CD4-positive, alpha-beta T cell (primary cell): ENCODE results near the gene IQCH. TPM values are rescaled to one million over a fixed set of nuclear protein-coding genes. Genes with fewer than 3 reads are reported as not detected.

Experiments
- ATAC-seq: fragments of 200-7000 bp; cut with Tn5 transposase; one replicate; pipeline ENCODE4 v1.10.0; 2022; ENCODE audit warnings: mild to moderate bottlenecking; ENCODE audit not compliant: poor library complexity
- CTCF ChIA-PET: fragments of 350-600 bp; sonication (Branson Sonifier 250); formaldehyde crosslinking; loops from one replicate; lab custom pipeline; 2021; ENCODE audit warnings: antibody characterized with exemption, inconsistent platforms; lab: Charles Lee
- POLR2A ChIA-PET: fragments of 350-600 bp; sonication (Branson Sonifier 250); formaldehyde crosslinking; loops from one replicate; lab custom pipeline; 2021; ENCODE audit warnings: antibody characterized with exemption, inconsistent platforms; lab: Charles Lee
- DNase-seq, 14 experiments: peaks; one replicate each; pipeline ENCODE4 v3.0.0-alpha.2; 2013 to 2020; ENCODE audit warnings: mixed read lengths in 2 of 14
- H3K27ac ChIP-seq, 2 donors: one replicate each; pipeline versions ENCODE4 v1.5.1 to v1.7.0; 2013; ENCODE audit warnings: low read length in 2 of 2, low read depth in 1 of 2, mild to moderate bottlenecking in 1 of 2
- H3K27me3 ChIP-seq, 2 experiments: 1 replicate in 1 of 2; 2 replicates in 1 of 2; pipeline versions ENCODE4 v1.6.1 to v1.7.0; 2013; ENCODE audit warnings: low read length in 2 of 2, control low read depth in 1 of 2, mild to moderate bottlenecking in 1 of 2, moderate library complexity in 1 of 2; ENCODE audit not compliant: insufficient read depth in 2 of 2, control insufficient read depth in 1 of 2
- H3K36me3 ChIP-seq: one replicate; pipeline ENCODE4 v1.6.1; 2013; ENCODE audit warnings: low read length, control low read depth; ENCODE audit not compliant: insufficient read depth
- H3K4me1 ChIP-seq: one replicate; pipeline ENCODE4 v1.6.1; 2013; ENCODE audit warnings: low read length, control low read depth; ENCODE audit not compliant: insufficient read depth
- H3K4me3 ChIP-seq: one replicate; pipeline ENCODE4 v1.5.1; 2013; ENCODE audit warnings: mild to moderate bottlenecking, low read length, moderate library complexity
- H3K9me3 ChIP-seq, 2 experiments: 1 replicate in 1 of 2; 2 replicates in 1 of 2; pipeline versions ENCODE4 v1.6.1 to v1.7.0; 2013; ENCODE audit warnings: low read length in 2 of 2, mild to moderate bottlenecking in 2 of 2, control low read depth in 1 of 2, moderate library complexity in 1 of 2; ENCODE audit not compliant: control insufficient read depth in 1 of 2, insufficient read depth in 1 of 2
- H3K27ac Mint-ChIP-seq: one replicate; pipeline ENCODE4 v1.8.0; 2020; ENCODE audit warnings: mixed read lengths
- H3K27me3 Mint-ChIP-seq: one replicate; pipeline ENCODE4 v1.8.0; 2021; ENCODE audit warnings: mixed read lengths
- H3K36me3 Mint-ChIP-seq: one replicate; pipeline ENCODE4 v1.8.0; 2021; ENCODE audit warnings: low read depth, mixed read lengths
- H3K4me1 Mint-ChIP-seq: one replicate; pipeline ENCODE4 v1.8.0; 2021; ENCODE audit warnings: low read depth, mixed read lengths
- H3K4me3 Mint-ChIP-seq: one replicate; pipeline ENCODE4 v1.8.0; 2020; ENCODE audit warnings: mild to moderate bottlenecking, mixed read lengths
- H3K9me3 Mint-ChIP-seq: one replicate; pipeline ENCODE4 v1.8.0; 2020; ENCODE audit warnings: mixed read lengths
- CTCF ChIP-seq: fragments of 200-600 bp; IDR thresholded peaks from one replicate; pipeline ENCODE4 v1.8.0; 2022; ENCODE audit warnings: antibody characterized with exemption, mild to moderate bottlenecking
- intact Hi-C, 2 experiments: fragments of 100-400 bp; cut with DNase I in 1 of 2; cut with micrococcal nuclease in 1 of 2; formaldehyde crosslinking; loops; one replicate each; pipeline versions ENCODE4 v1.15.1 to v1.9.0; 2023 to 2025; cut with DNase I, micrococcal nuclease
- total RNA-seq, 174 experiments: library from RNA in 2 of 174; stranded (reverse) in 2 of 174; gene quantifications; one replicate each; pipeline ENCODE4 v1.2.3 and lab custom pipeline; 2021 to 2026

Gene IQCH
- total RNA-seq, 2 experiments from 2014 or later: 0.85 to 1.3 TPM

DNA sequence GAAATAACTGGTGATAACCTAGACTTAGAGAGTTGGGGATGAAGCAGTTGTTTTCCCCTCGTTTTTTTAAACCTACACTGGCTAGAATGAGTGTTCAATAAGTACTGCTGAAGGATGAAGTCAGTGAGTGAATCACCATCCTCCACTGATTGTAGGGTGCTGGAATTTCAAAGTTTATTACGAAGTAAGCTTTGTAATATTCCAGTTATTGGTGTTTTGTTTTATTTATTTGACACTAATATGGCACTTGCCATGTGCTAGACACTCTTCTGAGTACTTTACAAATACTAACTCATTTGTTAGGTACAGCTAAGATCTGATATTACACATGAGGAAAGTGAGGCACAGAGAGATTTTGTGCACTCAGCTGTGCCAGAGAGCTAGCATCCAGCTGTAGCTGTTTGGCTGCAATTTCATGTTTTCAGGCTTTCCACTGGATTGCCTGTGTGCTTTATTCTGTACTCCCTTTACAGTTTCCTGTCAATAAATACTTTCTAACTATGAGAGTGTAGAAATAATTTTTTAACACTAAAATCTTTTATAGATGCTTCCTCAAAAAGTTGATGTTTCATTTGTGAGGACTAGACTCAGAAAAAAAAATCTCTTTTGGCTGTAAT lies 293.8 kb downstream of the IQCH start:
- no peaks in the 10 kb centered on the region for H3K27me3 ChIP-seq
- Mint-ChIP-seq H3K4me1 (peaks cover 47% of the 10 kb centered on the region), H3K9me3 (no peaks in the 10 kb centered on the region), H3K27me3 (no peaks in the 10 kb centered on the region), H3K4me3 (no peak overlapping the region), H3K36me3 (peaks cover 47% of the 10 kb centered on the region), H3K27ac (no peak overlapping the region)
- H3K4me1 ChIP-seq: peaks cover 7% of the 10 kb centered on the region
- ATAC-seq (no peak), DNase-seq (no peak)
- intact Hi-C loops: loop anchor here (5.0 to 10.0 kb wide), 3 partner anchors 36 to 294 kb away; partner anchors contain the start of genes AAGAB (in 1 of the 2) and IQCH (in 1 of the 2)
- no peak overlapping the region for H3K4me3 ChIP-seq
- ChIA-PET POLR2A (no interaction called here), CTCF (interaction anchor here (0.6 kb wide), 1 partner anchor 757 kb away, joined by 3 read pairs; no protein-coding TSS in a partner anchor)
- H3K36me3 ChIP-seq: peaks cover 19% of the 10 kb centered on the region
- TF ChIP-seq CTCF: no peak
- no peak overlapping the region for H3K27ac ChIP-seq
- H3K9me3 ChIP-seq: no peaks in the 10 kb centered on the region

GRCh38 chr15:67548862-67549651 lies 294.5 kb downstream of the IQCH start:
- H3K4me3 ChIP-seq: no peak overlapping the region
- Mint-ChIP-seq H3K4me3 (no peak overlapping the region), H3K4me1 (peaks cover 40% of the 10 kb centered on the region), H3K27ac (no peak overlapping the region), H3K9me3 (no peaks in the 10 kb centered on the region), H3K27me3 (no peaks in the 10 kb centered on the region), H3K36me3 (peaks cover 46% of the 10 kb centered on the region)
- CTCF ChIA-PET: interaction anchor here (0.6 kb wide), 1 partner anchor 757 kb away, joined by 3 read pairs; no protein-coding TSS in a partner anchor
- DNase-seq: no peak
- POLR2A ChIA-PET: no interaction called here
- peaks cover under 1% of the 10 kb centered on the region for H3K4me1 ChIP-seq
- peaks cover 19% of the 10 kb centered on the region for H3K36me3 ChIP-seq
- H3K27ac ChIP-seq: no peak overlapping the region
- intact Hi-C loops: loop anchor here (5.0 to 10.0 kb wide), 3 partner anchors 37 to 294 kb away; partner anchors contain the start of genes AAGAB (in 1 of the 2) and IQCH (in 1 of the 2)
- no peak for TF ChIP-seq CTCF
- no peak for ATAC-seq
- H3K9me3 ChIP-seq: no peaks in the 10 kb centered on the region
- no peaks in the 10 kb centered on the region for H3K27me3 ChIP-seq

DNA sequence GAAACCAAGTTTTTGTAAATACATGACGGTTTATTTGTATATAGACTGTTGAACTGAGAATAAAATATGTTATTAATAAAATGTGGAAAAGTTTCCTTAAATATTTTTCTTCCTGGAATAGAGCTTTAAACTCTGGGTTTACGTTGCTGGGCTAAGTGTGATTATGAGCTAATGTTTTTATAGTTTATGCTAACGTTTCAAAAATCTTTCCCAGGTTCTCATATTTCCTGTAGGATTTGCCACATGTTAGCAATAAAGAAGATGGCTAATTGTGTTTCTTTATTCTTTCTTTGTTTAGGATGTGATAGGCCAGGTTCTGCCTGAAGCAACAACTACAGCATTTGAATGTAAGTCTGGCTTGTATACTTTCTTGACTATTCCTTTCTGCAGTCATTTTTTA lies 295.1 kb downstream of the IQCH start:
- H3K27me3 Mint-ChIP-seq: no peaks in the 10 kb centered on the region
- H3K9me3 ChIP-seq: no peaks in the 10 kb centered on the region
- no peak for TF ChIP-seq CTCF
- H3K4me3 Mint-ChIP-seq: no peak overlapping the region
- H3K36me3 ChIP-seq: peaks cover 19% of the 10 kb centered on the region
- intact Hi-C loops: loop anchor here (5.0 to 10.0 kb wide), 3 partner anchors 37 to 295 kb away; partner anchors contain the start of genes AAGAB (in 1 of the 2) and IQCH (in 1 of the 2)
- no peak for DNase-seq
- peaks cover 33% of the 10 kb centered on the region for H3K4me1 Mint-ChIP-seq
- ChIA-PET CTCF (no interaction called here), POLR2A (no interaction called here)
- H3K27me3 ChIP-seq: no peaks in the 10 kb centered on the region
- H3K9me3 Mint-ChIP-seq: no peaks in the 10 kb centered on the region
- H3K27ac ChIP-seq: no peak overlapping the region
- no peak overlapping the region for H3K27ac Mint-ChIP-seq
- H3K4me3 ChIP-seq: no peak overlapping the region
- no peak for ATAC-seq
- peaks cover 48% of the 10 kb centered on the region for H3K36me3 Mint-ChIP-seq
- no peaks in the 10 kb centered on the region for H3K4me1 ChIP-seq
